K562 (cell line): ENCODE results near the gene ERVK3-1. TPM values are rescaled to one million over a fixed set of nuclear protein-coding genes. Genes with fewer than 3 reads are reported as not detected.

Experiments
- CHD4 ChIP-seq: fragments of 200-600 bp; sonication (generic); IDR thresholded peaks from 3 replicates; pipeline ENCODE4 v1.6.1; 2012; ENCODE audit warnings: low read depth, mild to moderate bottlenecking, mixed read lengths, low read length, inconsistent platforms; ENCODE audit not compliant: insufficient read depth, insufficient replicate concordance, poor library complexity, severe bottlenecking
- CREM ChIP-seq: IDR thresholded peaks from 2 replicates; pipeline ENCODE4 v1.6.1; 2014; ENCODE audit warnings: antibody characterized with exemption, low read depth
- ETV5 ChIP-seq: sonication (generic); formaldehyde crosslinking; IDR thresholded peaks from 2 replicates; pipeline ENCODE4 v1.4.0; 2020; ENCODE audit warnings: low read depth, mild to moderate bottlenecking, missing genetic modification reagents
- GATA2 ChIP-seq: sonication (generic); formaldehyde crosslinking; IDR thresholded peaks from 2 replicates; pipeline ENCODE4 v1.4.0; 2020; ENCODE audit warnings: mild to moderate bottlenecking, missing genetic modification reagents
- HDAC1 ChIP-seq, 2 experiments: fragments of 450-650 bp; IDR thresholded peaks; 2 replicates each; pipeline ENCODE4 v1.6.1; 2016 to 2017; ENCODE audit warnings: inconsistent platforms in 1 of 2, mild to moderate bottlenecking in 1 of 2, moderate library complexity in 1 of 2
- KDM4B ChIP-seq, 2 experiments: fragments of 450-650 bp in 1 of 2; sonication (generic) in 1 of 2; IDR thresholded peaks; 2 replicates each; pipeline ENCODE4 v1.6.1; 2016 to 2017; ENCODE audit warnings: borderline replicate concordance in 2 of 2, antibody characterized with exemption in 1 of 2, low read depth in 1 of 2, mild to moderate bottlenecking in 1 of 2
- RNF219 ChIP-seq: fragments of 250-450 bp; sonication (Bioruptor Pico); IDR thresholded peaks from 2 replicates; pipeline ENCODE4 v1.5.0; 2022; ENCODE audit warnings: mild to moderate bottlenecking
- TCFL5 ChIP-seq: fragments of 250-450 bp; sonication (Bioruptor Pico); conservative IDR thresholded peaks from 2 replicates; pipeline ENCODE4 v1.6.1; 2021; ENCODE audit warnings: mild to moderate bottlenecking, moderate library complexity, matching md5 sums
- ZKSCAN1 ChIP-seq: fragments of 150-350 bp; IDR thresholded peaks from 2 replicates; pipeline ENCODE4 v1.6.1; 2016; ENCODE audit warnings: low read depth, low read length
- ZKSCAN8 ChIP-seq: fragments of 200-800 bp; sonication (Bioruptor generic); IDR thresholded peaks from 2 replicates; pipeline ENCODE4 v1.6.1; 2016; ENCODE audit warnings: missing genetic modification characterization, missing compliant biosample characterization
- polyA plus RNA-seq, 8 experiments: library from polyadenylated mRNA; depleted of rRNA in 4 of 8; stranded (reverse) in 5 of 8; unstranded in 3 of 8; fragments of >200 nt; fragmentation: Nextera tagmentation in 2 of 8; fragmentation: Illumina TruSeq in 1 of 8; extraction: Ambion mirVana in 2 of 8; extraction: Trizol in 1 of 8; gene quantifications; 2 replicates each; pipeline versions ENCODE4 v1.2.1 to v1.2.3, GENCODE V29; 2011 to 2014; ENCODE audit warnings: inconsistent platforms in 1 of 8, missing spikeins in 1 of 8
- total RNA-seq, 7 experiments: library from RNA; depleted of rRNA in 6 of 7; stranded (reverse); fragments of >200 nt in 6 of 7; fragmentation: Illumina TruSeq in 2 of 7; extraction: Trizol in 2 of 7; gene quantifications; 2 replicates each; pipeline versions ENCODE4 v1.2.1 to v1.2.3, GENCODE V29; 2011 to 2021; ENCODE audit warnings: low replicate concordance in 1 of 7
- TF ChIP-seq, protein P1 (sequence below), 2 experiments: fragments of 450-650 bp in 1 of 2; sonication (generic) in 1 of 2; formaldehyde crosslinking in 1 of 2; IDR thresholded peaks; 2 replicates each; pipeline versions ENCODE4 v1.7.1 to v1.9.0; 2016 to 2022; ENCODE audit warnings: inconsistent platforms in 1 of 2, mild to moderate bottlenecking in 1 of 2, missing genetic modification reagents in 1 of 2
- TF ChIP-seq, protein P2 (sequence below): fragments of 250-450 bp; sonication (Bioruptor Pico); IDR thresholded peaks from 2 replicates; pipeline ENCODE4 v1.8.0; 2022; ENCODE audit warnings: inconsistent platforms

ERVK3-1 gene
- total and polyA plus RNA-seq, 9 of the 15 experiments (the other 6 are each of a cell fraction or from before 2014, with no cell fraction given), result 87.6 to 299 (median 119) TPM

DNA sequence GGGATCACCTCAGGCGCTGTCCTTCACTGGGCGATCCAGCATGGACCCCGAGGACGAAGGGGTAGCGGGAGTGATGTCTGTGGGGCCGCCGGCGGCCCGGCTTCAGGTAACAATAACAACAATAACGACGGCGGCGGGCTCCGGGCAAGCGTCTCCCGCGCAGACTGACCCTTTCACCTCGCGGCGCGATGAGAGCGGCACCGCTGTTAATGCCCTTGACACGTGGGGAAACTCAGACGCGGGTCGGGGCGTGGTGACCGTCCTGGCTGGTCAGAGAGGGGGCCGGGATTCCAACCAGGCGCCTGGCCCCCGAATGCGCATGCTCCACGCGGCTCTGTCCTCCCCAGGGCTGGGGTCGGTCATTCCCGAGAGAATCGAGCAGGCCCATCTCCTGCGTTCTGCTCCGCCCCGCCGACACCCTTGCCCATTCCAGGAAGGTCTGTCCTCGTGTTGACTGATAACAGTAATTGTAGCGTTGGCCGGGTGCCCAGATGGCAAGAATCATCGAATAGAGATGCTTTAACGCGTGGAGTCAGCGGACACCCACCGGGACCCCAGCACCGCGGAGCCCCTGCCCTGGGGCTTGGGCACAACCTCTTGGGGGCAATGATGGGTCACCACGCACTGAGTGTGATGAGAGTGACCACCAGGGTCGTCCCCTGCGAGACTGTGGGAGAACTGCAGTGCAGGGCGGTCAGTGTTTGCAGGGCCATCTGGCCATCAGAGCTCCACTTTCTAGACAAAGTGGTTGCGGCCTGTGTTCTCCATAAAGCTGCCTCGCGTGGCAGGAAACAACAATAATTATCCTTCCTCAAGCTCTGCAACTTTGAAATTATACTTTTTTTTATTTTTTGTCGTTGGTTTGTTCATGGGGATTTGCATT is 25.9 kb upstream of the ERVK3-1 start (continued):
- no peak for TF ChIP-seq RNF219
- peak in 1 of 2 experiments; percentile 39; a peak in 1 of 4 replicates for TF ChIP-seq HDAC1 (IDR thresholded peaks at IDR 0.05)
- TF ChIP-seq, protein P1, sequence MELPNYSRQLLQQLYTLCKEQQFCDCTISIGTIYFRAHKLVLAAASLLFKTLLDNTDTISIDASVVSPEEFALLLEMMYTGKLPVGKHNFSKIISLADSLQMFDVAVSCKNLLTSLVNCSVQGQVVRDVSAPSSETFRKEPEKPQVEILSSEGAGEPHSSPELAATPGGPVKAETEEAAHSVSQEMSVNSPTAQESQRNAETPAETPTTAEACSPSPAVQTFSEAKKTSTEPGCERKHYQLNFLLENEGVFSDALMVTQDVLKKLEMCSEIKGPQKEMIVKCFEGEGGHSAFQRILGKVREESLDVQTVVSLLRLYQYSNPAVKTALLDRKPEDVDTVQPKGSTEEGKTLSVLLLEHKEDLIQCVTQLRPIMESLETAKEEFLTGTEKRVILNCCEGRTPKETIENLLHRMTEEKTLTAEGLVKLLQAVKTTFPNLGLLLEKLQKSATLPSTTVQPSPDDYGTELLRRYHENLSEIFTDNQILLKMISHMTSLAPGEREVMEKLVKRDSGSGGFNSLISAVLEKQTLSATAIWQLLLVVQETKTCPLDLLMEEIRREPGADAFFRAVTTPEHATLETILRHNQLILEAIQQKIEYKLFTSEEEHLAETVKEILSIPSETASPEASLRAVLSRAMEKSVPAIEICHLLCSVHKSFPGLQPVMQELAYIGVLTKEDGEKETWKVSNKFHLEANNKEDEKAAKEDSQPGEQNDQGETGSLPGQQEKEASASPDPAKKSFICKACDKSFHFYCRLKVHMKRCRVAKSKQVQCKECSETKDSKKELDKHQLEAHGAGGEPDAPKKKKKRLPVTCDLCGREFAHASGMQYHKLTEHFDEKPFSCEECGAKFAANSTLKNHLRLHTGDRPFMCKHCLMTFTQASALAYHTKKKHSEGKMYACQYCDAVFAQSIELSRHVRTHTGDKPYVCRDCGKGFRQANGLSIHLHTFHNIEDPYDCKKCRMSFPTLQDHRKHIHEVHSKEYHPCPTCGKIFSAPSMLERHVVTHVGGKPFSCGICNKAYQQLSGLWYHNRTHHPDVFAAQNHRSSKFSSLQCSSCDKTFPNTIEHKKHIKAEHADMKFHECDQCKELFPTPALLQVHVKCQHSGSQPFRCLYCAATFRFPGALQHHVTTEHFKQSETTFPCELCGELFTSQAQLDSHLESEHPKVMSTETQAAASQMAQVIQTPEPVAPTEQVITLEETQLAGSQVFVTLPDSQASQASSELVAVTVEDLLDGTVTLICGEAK (IDR thresholded peaks at IDR 0.05), result 0 out of 2 replicates have a peak, but pooled peaks have one; percentile 2
- TF ChIP-seq, protein P1 (CRISPR knock-in tag; IDR thresholded peaks at IDR 0.05), result no peak
- peak; percentile 47 for TF ChIP-seq ETV5 (CRISPR knock-in tag)
- TF ChIP-seq ZKSCAN1, result 0 out of 2 replicates have a peak, but pooled peaks have one; percentile 5
- no peak for TF ChIP-seq GATA2
- 0 out of 4 replicates have a peak, but pooled peaks of 1 of the 2 experiments have one; percentile 43 for TF ChIP-seq KDM4B (IDR thresholded peaks at IDR 0.05; ENCODE audit: borderline replicate concordance in 2 of 2, low read depth in 1 of 2)
- TF ChIP-seq TCFL5 (CRISPR knock-in tag), result no peak
- peak; percentile 43; the same call in 1 of the 2 replicates for TF ChIP-seq CREM
- no peak for TF ChIP-seq ZKSCAN8 (CRISPR knock-in tag)
- TF ChIP-seq, protein P2, sequence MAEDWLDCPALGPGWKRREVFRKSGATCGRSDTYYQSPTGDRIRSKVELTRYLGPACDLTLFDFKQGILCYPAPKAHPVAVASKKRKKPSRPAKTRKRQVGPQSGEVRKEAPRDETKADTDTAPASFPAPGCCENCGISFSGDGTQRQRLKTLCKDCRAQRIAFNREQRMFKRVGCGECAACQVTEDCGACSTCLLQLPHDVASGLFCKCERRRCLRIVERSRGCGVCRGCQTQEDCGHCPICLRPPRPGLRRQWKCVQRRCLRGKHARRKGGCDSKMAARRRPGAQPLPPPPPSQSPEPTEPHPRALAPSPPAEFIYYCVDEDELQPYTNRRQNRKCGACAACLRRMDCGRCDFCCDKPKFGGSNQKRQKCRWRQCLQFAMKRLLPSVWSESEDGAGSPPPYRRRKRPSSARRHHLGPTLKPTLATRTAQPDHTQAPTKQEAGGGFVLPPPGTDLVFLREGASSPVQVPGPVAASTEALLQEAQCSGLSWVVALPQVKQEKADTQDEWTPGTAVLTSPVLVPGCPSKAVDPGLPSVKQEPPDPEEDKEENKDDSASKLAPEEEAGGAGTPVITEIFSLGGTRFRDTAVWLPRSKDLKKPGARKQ (CRISPR knock-in tag), result no peak
- TF ChIP-seq CHD4, result no peak
